MG63 (cell line): Measurements from ENCODE around the gene OR6Q1. TPM values are rescaled to one million over a fixed set of nuclear protein-coding genes. Genes with fewer than 3 reads are reported as not detected.

Source experiments
- total RNA-seq: library from RNA; depleted of rRNA; stranded (reverse); fragments of >200 nt; shearing (Covaris generic); gene quantifications from 2 replicates; pipeline ENCODE4 v1.2.3, GENCODE V29; 2014; ENCODE audit warnings: low replicate concordance; rRNA removed

Gene OR6Q1
- total RNA-seq, 1 experiment from 2014 or later: not detected

Other genes starting within 250 kb of the OR6Q1 start
- gene OR9Q1, start 7.1 kb upstream of the OR6Q1 start, total RNA-seq: not detected in 2 replicates
- gene OR9I1, start 94.6 kb downstream of the OR6Q1 start, total RNA-seq: not detected in 2 replicates
- not detected in 2 replicates for gene OR9Q2, start 158.1 kb downstream of the OR6Q1 start, total RNA-seq
- not detected in 2 replicates for gene OR1S2, start 173.2 kb downstream of the OR6Q1 start, total RNA-seq
- not detected in 2 replicates for gene OR1S1, start 181.8 kb downstream of the OR6Q1 start, total RNA-seq
- gene OR10Q1, start 198.0 kb downstream of the OR6Q1 start, total RNA-seq: not detected in 2 replicates
- gene OR10W1, start 237.3 kb downstream of the OR6Q1 start, total RNA-seq: not detected in 2 replicates